CD4-positive, alpha-beta T cell treated with Interleukin-6 for 4 hours (primary cell): Measurements from ENCODE around the gene FASLG.
"Not testable (repeated sequence)": the region's sequence is repeated elsewhere in the genome, so short reads cannot be mapped to it uniquely, and the experiment has no call there.

Experiments
- DNase-seq: peaks from one replicate; pipeline ENCODE4 v3.0.0-alpha.2; 2020; ENCODE audit warnings: mixed read lengths

FASLG gene, protein sequence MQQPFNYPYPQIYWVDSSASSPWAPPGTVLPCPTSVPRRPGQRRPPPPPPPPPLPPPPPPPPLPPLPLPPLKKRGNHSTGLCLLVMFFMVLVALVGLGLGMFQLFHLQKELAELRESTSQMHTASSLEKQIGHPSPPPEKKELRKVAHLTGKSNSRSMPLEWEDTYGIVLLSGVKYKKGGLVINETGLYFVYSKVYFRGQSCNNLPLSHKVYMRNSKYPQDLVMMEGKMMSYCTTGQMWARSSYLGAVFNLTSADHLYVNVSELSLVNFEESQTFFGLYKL

DNA sequence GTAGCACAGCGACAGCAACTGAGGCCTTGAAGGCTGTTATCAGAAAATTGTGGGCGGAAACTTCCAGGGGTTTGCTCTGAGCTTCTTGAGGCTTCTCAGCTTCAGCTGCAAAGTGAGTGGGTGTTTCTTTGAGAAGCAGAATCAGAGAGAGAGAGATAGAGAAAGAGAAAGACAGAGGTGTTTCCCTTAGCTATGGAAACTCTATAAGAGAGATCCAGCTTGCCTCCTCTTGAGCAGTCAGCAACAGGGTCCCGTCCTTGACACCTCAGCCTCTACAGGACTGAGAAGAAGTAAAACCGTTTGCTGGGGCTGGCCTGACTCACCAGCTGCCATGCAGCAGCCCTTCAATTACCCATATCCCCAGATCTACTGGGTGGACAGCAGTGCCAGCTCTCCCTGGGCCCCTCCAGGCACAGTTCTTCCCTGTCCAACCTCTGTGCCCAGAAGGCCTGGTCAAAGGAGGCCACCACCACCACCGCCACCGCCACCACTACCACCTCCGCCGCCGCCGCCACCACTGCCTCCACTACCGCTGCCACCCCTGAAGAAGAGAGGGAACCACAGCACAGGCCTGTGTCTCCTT is at the start of gene FASLG:
TSS of gene FASLG (plus strand) at position 233 of the 583 bp plus-strand sequence. CDS start at position 332, 99 bp downstream.
- DNase-seq = peak; percentile 59

DNA sequence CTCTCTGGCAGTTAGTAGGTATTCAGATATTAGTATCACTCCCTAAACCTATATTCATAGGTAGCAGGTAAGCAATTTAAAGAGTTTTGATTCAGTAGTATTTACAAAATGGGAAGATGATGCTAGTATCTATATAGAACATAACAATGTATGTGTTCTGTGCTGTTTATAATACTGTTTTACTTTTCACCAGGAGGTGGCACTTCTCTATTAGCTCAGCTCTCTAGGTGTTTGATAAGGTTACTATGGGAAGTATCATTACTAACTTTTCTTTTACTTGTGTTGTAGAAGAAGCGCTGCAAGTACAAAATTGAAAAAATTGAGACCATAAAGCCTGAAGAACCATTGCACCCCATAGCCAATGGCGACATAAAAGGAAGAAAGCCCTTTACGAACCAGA is 49.4 kb upstream of the FASLG start:
- no peak for DNase-seq

DNA sequence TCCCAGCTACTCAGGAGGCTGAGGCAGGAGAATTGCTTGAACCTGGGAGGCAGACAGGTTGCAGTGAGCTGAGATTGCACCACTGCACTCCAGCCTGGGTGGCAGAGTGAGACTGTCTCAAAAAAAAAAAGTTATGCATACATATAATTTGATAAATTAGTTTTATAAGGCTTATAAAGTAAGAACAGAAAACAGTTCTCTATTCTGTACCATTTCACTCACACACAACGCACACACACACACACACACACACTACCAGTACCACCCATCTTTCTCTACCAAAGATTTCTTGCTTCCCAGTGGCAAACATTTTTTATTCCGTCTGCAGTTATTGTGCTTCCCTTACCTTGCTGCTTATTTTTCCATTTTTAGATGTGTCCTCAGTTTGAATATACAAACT is 46.4 kb upstream of the FASLG start:
- DNase-seq = no peak

DNA sequence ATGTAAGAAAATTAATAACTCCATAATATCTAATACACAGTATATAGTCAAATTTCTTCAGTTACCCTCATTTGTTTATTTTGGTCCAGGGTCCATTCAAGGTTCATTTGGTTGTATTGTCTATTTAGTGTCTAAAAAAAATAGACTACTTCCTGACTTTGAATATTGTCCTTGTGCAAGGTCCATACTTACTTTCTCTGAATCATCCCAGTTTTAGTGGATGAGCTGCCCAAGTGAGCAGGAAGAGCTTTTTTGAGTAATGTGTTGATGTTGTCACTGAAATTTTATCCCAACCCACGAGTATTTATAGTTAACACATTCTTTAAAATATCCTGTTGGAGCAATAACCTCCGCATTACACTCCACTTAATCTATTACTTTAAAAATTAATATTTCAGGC is 45.6 kb upstream of the FASLG start:
- DNase-seq = no peak

DNA sequence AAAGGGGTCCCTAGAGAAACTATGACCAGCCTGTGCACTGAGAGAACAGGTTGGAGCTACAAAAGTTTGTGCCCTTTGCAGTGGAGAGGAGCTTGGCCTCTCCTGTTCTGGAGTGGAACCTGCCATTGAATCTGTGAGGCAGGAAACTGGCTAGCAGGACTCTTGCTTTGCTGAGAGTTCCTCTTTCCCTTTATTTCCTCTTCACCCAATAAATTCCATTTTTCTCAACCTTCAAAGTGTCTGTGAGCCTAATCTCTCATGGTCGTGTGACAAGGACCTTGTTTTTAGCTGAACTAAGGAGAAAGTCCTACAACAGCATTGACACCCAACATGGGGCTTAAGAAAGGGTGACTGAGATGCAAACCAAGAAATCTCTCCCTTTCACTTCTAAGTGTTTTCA is 42.7 kb upstream of the FASLG start:
- DNase-seq = no peak

DNA sequence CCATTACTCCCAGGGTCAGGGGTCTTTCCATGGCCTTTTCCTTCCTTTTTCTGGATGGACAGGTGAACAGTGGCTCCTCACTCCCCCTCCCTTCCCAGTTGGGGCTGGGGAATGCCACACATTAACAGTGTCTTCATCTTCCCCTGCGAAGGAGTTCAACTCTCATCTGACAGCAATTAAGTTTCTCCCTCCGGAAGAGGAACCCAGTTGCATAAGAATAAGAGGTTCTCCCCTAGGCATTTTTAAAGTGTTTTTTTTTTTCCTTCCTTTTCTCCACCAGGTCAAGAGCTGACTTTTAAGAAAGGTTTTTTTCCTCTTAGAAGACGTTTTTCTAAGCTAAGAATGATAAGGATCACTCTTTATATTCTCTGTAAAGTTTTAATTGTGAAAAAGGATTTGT is 42.3 kb upstream of the FASLG start:
- DNase-seq = no peak

DNA sequence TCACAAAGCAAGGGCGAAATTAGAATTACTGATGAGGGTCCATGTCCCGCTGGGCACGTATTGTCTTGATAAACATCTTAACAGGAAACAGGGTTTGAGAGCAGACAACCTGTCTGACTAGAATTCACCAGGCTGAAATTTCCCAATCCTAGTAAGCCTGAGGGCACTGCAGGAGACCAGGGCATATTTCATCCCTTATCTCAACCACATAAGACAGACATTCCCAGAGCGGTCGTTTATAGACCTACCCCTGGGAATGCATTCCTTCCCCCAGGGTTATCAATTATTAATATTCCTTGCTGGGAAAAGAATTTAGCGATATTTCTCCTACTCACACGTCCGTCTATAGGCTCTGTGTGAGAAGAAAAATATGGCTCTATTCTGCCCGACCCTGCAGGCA is 38.3 kb upstream of the FASLG start:
- not testable (repeated sequence) for DNase-seq

DNA sequence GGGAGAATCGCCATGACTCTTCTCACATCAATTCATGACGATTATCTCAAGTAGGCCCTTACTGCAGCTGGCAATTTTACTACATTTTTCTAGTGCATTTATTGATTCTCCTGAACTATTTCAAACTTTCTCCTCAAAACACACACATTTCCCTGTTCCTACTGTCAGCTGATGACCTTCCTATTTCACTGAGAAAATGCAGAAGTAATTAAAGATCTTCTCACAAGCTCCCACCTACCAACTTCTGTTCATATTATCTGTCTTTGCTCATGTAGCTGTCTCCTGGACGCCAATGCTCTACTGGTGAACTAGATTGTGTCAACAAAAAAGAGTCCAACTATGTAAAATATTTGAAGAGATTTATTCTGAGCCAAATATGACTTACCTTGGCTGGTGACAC is 36.4 kb upstream of the FASLG start:
- DNase-seq = no peak

DNA sequence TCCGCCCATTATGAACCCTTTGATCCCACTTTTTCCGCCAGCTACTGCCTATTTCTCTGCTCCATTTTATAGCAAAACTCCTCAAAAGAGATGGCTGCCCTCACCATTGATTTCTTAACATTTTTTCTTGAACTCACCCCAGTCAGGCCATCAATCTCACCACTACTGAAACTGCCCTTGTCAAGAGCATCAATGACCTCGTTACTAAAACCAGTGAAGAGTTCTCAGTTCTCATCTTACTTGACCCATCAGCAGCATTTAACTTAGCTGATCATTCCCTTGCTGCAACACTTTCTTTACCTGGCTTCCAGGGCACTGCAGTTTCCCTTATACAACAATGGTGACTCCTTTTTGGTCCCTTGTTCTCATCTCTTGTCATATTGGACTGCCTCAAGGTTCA is 35.2 kb upstream of the FASLG start:
- no peak for DNase-seq

DNA sequence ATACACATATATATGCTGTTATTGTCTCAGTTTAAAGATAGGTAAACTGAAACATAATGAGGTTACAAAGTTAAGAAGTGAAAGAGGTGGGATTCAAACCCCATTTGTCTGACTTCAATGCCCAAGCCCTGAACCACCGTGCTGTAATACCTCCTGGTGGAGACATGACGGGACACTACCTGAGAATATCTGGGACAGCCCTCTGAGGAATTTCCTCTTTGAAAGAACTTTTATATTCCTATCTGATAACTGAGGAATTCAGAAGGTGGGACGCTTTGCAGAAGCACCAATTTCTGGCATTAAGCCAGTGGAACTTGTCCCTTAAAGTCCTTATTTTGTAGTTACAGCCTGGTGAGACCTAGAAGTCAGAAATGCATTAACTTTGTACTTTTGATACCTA is 32.1 kb upstream of the FASLG start:
- DNase-seq = no peak

DNA sequence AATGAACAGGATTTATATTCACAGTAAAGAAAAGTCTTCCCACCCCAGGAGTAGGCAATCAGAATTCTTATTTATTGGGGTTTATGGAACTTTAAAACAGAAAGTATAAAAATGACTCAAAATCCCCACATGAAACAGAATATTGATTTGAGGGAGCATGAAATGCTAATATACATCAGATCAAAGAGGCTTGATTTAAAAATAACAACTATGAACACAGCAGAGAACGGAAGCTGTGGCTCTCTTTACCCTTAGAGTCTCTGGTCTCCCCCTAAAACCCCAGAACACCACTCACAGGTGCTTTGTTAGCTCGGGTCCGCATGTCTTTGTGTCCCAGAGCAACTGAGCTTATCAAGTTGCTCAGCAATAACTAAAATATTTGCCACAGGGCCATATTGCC is 31.2 kb upstream of the FASLG start:
- peak; percentile 19 for DNase-seq

DNA sequence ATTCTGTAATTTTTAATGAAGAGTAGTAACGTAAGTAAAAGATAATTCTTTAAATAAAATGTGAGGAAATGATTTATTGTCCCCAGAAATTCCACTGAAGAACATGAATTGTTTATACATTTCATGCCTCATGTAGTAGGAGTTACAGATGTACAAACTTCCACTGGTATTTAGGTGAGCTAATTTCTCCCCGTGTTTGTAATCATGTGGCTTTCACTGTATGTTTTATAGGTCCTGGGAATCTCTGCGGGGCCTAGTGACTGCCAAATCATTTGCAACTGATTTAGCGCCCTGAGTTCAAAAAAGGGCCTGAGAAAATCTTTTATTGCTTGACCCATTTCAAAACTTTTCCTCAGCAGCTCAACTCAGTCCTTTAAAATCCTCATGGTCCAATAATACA is 30.5 kb upstream of the FASLG start:
- DNase-seq = no peak

DNA sequence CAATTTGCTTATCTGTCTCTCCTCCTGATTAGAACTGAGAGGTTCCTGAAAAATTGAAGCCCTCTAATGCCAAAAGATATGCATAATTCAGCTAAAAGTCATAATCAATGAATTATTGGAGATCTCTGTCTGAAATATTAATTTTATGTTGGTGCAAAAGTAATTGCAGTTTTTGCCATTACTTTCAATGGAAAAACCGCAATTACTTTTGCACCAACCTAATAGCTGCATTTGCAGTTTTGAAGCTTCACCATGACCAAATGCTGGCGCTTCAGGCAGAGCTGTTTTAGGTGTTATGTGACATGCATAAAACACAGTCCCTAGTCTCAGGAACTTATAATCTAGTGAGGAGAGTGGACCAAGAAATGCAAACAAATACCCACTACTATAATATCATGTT is 29.7 kb upstream of the FASLG start:
- DNase-seq = no peak

DNA sequence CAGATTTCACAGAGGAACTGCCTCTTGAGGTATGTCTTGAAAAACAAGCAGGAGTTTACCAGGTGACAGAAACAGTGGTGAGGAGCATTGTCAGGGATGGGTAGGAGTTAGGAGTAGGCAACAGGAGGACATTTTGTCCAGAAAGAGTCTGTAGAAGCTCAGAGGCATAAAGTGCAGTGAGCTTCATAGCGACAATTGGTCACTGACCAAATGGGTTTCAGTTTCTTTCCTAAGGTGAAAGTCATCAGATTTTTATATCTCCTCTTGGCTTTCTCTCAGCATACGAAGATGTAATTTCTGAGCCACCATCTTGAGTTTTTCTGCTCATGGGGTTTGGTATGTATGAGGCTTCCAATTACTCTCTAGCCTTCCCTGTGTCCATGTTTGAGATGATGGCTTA is 29.3 kb upstream of the FASLG start:
- no peak for DNase-seq

DNA sequence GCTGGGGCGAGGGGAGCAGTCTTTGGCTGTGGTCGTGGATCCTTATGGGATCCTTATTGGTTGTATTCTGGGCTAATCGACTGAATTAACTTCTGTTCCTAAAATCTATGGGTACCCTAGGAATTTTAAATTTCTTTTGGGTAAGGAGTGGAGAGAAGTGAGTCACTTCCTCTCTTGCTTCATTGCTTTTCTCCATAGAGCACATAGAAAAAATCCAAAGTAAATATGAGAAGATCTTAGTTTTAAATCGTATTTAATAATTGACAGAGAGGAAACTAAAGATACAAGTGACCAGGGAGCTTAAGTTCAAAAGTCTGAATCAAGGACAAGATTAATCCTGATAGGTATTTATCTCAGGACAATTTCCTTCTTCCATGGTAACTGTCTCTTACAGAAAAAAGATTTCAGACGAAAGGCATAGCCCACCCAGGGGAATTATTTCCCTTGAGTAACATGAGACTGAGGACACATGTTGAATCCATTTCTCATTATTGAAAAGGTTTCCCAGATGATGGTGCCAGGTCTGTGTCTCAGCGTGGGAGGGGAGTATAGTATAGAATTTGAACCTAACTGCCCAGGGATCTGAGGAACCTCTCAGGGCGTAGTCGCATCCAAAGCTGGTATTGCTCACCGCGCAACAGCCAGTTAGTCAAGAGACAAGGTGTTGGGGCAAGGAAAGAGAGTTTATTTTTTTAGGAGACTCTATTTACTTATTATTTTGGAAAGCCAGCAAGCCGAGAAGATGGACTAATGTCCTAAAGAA is 28.7 kb upstream of the FASLG start:
- no peak for DNase-seq

DNA sequence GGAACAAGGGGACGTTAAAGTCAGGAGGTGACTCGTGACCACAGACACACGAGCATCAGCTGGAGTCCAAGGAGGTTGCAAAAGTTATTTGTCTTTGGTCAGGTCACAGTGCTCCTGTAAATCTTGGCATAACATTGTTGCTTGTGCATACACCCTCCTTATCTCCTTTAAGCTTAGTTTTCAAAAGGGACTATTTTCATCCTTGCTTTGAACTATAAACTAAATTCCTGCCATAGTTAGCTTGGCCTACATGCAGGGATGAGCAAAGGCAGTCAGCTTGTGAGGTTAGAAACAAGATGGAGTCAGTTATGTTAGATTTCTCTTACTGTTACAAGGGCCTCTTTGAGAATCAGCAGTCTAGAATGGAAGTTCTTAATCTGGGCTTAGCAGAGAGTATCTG is 28.0 kb upstream of the FASLG start:
- no peak for DNase-seq

DNA sequence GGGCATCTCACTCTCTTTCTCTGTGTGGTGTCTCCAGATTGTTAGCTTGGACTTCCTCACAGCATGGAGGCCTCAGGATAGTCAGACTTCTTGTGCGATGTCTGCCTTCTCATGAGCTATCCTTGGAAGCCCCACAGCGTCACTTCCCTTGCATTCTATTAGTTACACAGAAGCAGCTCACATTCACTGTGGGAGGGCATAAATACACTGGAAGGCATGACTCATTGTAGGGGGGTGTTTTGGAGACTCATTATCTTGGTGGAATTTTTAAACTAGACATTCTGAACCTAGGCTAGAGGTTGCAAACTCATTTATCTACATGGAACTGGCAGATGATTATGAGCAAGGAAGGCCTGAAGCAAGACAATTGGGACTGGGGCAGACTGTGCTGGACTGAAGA is 21.4 kb upstream of the FASLG start:
- DNase-seq = no peak

DNA sequence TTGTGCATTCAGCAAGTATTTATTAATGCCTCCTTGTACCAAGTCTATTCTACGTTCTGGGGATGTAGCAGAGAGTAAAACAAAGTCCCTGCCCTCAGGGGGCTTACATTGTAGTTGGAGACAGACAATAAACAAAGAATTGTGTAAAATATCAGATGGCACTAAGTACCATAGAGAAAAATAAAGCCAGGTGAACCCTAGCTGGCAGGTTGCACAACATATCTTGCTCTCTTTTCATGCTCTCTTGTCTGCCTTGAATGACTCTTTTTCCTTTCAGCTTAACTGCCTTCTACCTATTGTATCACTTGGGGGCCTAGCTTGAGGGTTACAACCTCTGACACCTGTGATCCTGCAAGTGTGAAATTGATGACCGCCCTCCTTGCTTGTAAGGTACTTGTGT is 20.7 kb upstream of the FASLG start:
- DNase-seq = no peak

DNA sequence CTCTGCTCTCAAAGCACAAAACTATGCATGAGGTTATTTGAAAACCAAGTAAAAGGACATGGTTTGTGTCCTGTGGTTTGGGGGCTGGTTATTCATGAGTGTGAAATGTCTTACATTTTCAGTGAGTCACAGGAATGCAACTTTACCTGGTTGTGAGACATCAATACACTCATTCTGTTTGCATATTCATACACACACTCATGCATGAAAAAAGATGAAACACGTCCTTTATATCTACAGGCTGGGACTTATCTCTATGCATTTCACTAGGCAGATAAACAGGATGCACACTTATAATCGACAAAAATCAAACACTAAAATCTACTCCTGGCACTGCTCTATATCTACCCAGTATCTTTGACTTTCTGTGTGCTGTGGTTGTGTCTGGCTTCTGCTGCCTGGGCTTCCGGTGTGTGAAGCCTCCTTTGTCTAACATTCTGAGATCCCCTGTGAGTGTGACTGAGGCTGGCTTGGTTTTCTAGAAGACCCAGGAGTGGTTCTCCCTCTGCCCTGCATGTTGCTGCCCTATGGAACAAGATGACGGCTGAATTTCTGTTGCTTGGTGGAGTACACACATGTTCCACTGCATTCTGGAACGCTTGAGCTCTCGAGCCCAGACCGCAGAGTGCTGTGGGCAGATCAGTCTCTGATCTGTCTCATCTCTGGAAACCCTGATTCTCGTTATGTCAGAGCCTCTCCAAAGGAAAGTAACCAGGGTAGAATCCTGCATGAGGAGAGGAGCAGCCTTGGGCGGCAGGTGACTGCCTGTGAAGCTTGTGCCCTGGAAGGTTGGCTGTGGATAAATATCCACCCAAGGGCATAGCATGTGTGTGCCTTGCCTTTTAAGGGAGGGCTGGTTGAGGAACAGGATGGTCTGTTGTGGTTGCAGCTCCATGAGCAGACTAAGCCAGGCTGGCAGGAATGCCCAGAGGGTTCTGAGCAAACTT is 19.7 kb upstream of the FASLG start:
- DNase-seq = peak; percentile 76

DNA sequence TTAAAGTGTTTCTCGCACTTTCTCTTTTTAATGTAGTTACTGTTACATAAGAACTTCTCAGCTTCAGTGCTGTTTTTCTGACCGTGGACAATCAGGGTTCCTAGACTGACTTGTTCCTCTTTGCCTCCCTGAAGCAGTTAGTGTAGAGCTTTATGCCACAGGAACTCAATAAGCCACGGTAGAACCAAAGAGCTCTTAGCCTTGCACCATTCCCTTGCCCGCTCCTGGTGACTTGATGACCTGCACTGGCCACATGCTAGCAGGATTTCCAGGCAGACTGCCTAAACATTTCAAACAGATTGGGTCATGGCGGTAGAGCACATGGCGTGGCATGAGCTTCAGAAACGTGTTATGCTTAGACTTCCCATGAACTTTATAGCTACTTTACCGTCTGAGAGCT is 18.8 kb upstream of the FASLG start:
- DNase-seq = no peak

DNA sequence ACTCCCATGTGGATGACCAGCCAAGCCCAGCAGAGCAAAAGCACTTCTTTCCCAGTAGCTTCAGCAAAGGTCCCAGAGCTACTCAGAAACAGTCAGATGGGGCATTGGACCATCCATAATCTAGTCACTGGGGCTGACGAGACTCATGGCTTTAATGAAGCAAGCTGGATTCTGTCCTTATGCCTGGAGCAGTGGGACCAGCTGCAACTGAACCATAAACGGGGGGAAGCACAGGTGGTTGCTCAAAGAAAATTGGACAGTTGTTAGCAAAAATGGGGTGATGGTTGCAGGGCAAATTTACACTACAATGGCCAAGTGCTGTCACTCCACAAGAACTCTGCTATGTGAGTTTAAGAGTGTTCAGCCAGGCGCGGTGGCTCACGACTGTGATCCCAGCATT is 17.4 kb upstream of the FASLG start:
- no peak for DNase-seq

DNA sequence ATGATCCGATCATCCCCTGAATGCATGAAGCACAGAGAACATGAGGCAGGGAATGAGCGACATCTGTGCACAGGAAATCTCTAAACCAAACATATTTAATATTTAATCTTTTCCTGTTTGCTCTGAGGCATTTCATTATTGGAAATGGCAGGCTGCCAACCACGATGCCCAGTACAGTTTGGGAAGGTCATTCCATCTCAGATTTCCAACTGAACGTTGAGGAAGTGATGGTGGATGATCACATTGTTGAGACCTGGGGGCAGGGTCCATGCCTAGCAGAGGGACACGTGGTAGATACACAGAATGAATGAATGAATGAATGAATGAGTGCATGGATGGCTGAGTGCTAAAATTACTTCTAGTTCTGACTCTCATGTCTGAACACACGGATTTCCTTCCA is 15.9 kb upstream of the FASLG start:
- no peak for DNase-seq

DNA sequence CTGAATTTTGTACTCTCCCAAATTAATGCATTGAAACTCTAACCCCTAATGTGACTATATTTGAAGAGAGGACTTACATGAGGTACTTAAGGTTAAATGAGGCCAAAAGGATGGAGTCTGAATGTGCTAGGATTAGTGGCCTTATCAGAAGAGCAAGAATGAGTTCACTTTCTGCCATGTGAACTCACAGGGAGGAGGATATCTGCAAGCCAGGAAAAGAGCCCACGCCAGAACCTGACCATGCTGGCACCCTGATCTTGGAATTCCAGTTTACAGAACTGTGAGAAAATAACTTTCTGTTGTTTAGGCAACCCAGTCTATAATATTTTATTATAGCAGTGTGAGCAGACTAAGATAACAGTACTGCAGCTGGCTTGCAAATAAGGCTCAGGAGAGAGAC is 12.2 kb upstream of the FASLG start:
- DNase-seq = no peak
